Heart left ventricle (tissue), 16 donors: Measurements from ENCODE around the gene DLGAP4. TPM values are rescaled to one million over a fixed set of nuclear protein-coding genes. Genes with fewer than 3 reads are reported as not detected.

Experiments
- ATAC-seq, 4 donors: fragments of 200-7000 bp; cut with Tn5 transposase; one replicate each; pipeline ENCODE4 v1.9.1; 2020 to 2022; ENCODE audit warnings: moderate library complexity in 4 of 4, mild to moderate bottlenecking in 3 of 4, moderate number of reproducible peaks in 1 of 4
- DNase-seq, 5 donors: peaks; one replicate each; pipeline ENCODE4 v3.0.0-alpha.2; 2020
- H3K27ac ChIP-seq, 12 donors: fragments of 200-600 bp; sonication (generic) in 4 of 12; one replicate each; pipeline versions ENCODE4 v1.5.0 to v1.8.0; 2016 to 2022; ENCODE audit warnings: mild to moderate bottlenecking in 2 of 12
- H3K27me3 ChIP-seq, 9 donors: fragments of 200-600 bp; sonication (generic) in 2 of 9; one replicate each; pipeline versions ENCODE4 v1.5.1 to v1.8.0; 2016 to 2022; ENCODE audit warnings: mild to moderate bottlenecking in 3 of 9
- H3K36me3 ChIP-seq, 9 donors: fragments of 200-600 bp; sonication (generic) in 2 of 9; one replicate each; pipeline versions ENCODE4 v1.5.0 to v1.8.0; 2018 to 2022; ENCODE audit warnings: mild to moderate bottlenecking in 2 of 9
- H3K4me1 ChIP-seq, 12 donors: fragments of 200-600 bp; sonication (generic) in 4 of 12; one replicate each; pipeline versions ENCODE4 v1.5.0 to v1.8.0; 2016 to 2022; ENCODE audit warnings: mild to moderate bottlenecking in 3 of 12
- H3K4me3 ChIP-seq, 12 donors: fragments of 200-600 bp; sonication (generic) in 4 of 12; one replicate each; pipeline versions ENCODE4 v1.5.0 to v1.8.0; 2017 to 2022; ENCODE audit warnings: mild to moderate bottlenecking in 9 of 12, moderate library complexity in 4 of 12
- H3K9me3 ChIP-seq, 12 donors: fragments of 200-600 bp; sonication (generic) in 4 of 12; one replicate each; pipeline versions ENCODE4 v1.5.0 to v1.8.0; 2016 to 2022; ENCODE audit warnings: mild to moderate bottlenecking in 1 of 12
- POLR2A ChIP-seq, 2 donors: fragments of 450-650 bp; IDR thresholded peaks; one replicate each; pipeline ENCODE4 v1.6.1; 2017; ENCODE audit warnings: antibody characterized with exemption in 2 of 2, mild to moderate bottlenecking in 2 of 2, moderate library complexity in 2 of 2
- WGBS, 4 donors: extraction: QIAGEN DNeasy Blood & Tissue Kit in 2 of 4; methylation state at CpG; one replicate each; pipeline versions ENCODE4 v1.1.5 to v1.1.7; 2013 to 2018; 5-methylcytosine and 5-hydroxymethylcytosine counted together
- intact Hi-C, 10 donors: fragments of 100-400 bp; cut with DNase I; formaldehyde crosslinking; loops; one replicate each; pipeline versions ENCODE4 v1.11.1 to v1.14.2; 2022
- polyA plus RNA-seq, 2 donors: library from polyadenylated mRNA; stranded (reverse); fragments of 200-250 nt; gene quantifications; one replicate each; pipeline ENCODE4 v1.2.3, GENCODE V29; 2013
- total RNA-seq, 9 donors: library from RNA; depleted of rRNA in 2 of 9; stranded (reverse); fragments of >200 nt in 2 of 9; fragmentation: NEBNext Ultra II Directional in 3 of 9; extraction: Animal tissue kit (Norgen Biotek cat#: 25700) in 3 of 9; gene quantifications; one replicate each; pipeline versions ENCODE4 v1.1.0 to v1.2.4, GENCODE V29; 2016 to 2023
- TF ChIP-seq, protein P1 (sequence below), 12 donors: fragments of 200-600 bp; sonication (generic) in 4 of 12; IDR thresholded peaks; one replicate each; pipeline versions ENCODE4 v1.5.0 to v1.8.0; 2018 to 2022; ENCODE audit warnings: antibody characterized with exemption in 12 of 12, mild to moderate bottlenecking in 5 of 12
- donor health status: ischemic (EF 13 %, LVEDD 7.1; RV severe dilation, severe dysfunction).
- donor health status: healthy with polysubstance abuse.
- donor health status: DM: no; HTN: yes; CAD: no.
- donor health status: DM: no; HTN: no; CAD: no.
- donor health status: ischemic (EF 25% LVEDD 6.9; RV normal size, moderate dysfunction).
- donor health status: ischemic (EF 25% LVEDD 5.7; RV mildly dilated, moderate dysfunction).
- donor health status: healthy.
- donor health status: DM: yes; HTN: yes; CAD: no.
- donor health status: ischemic (EF 35%, LVEDD 5.7; RV mildly dilated, moderate dysfunction).
- donor health status: nonischemic (EF 11% LVEDD 7.7; RV severe dilation, severe dysfunction).
- donor health status: DM: yes; HTN: yes; CAD: no.
- donor health status: PGD.
- donor health status: ischemic (EF 29% LVEDD 5.4; RV normal size, mild dysfunction).
- donor health status: nonischemic (EF 23%, LVEDD 6.1; RV moderate dilation, normal function).

The DLGAP4 gene
- total and polyA plus RNA-seq, 11 donors = 25.6 to 76.7 (median 55.1) TPM

- no peaks in the 10 kb centered on the region for H3K27me3 ChIP-seq
- H3K9me3 ChIP-seq = no peaks in the 10 kb centered on the region
- intact Hi-C loops = loop anchor here in 1 of 10 donors (5.0 kb wide), 1 partner anchor 35 kb away; the partner anchor contains the start of gene RAB5IF
- DNase-seq (no peak), ATAC-seq (no peak)
- WGBS, 4 donors = 62 to 68% (median 64%) methylated on average over 17 of the region's 17 CpGs
- H3K27ac ChIP-seq = peak overlapping the region; percentile 75 to 93 (median 89)
- TF ChIP-seq, protein P1, sequence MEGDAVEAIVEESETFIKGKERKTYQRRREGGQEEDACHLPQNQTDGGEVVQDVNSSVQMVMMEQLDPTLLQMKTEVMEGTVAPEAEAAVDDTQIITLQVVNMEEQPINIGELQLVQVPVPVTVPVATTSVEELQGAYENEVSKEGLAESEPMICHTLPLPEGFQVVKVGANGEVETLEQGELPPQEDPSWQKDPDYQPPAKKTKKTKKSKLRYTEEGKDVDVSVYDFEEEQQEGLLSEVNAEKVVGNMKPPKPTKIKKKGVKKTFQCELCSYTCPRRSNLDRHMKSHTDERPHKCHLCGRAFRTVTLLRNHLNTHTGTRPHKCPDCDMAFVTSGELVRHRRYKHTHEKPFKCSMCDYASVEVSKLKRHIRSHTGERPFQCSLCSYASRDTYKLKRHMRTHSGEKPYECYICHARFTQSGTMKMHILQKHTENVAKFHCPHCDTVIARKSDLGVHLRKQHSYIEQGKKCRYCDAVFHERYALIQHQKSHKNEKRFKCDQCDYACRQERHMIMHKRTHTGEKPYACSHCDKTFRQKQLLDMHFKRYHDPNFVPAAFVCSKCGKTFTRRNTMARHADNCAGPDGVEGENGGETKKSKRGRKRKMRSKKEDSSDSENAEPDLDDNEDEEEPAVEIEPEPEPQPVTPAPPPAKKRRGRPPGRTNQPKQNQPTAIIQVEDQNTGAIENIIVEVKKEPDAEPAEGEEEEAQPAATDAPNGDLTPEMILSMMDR (IDR thresholded peaks at IDR 0.05) = no peak
- no peak for TF ChIP-seq POLR2A (IDR thresholded peaks at IDR 0.05)
- H3K4me1 ChIP-seq = peaks cover 0 to 38% (median 25%) of the 10 kb centered on the region in 12 donors
- no peaks in the 10 kb centered on the region for H3K36me3 ChIP-seq
- H3K4me3 ChIP-seq = no peak overlapping the region
Observed at GRCh38 chr20:36571564-36572504, 265.7 kb downstream of the DLGAP4 start.

GRCh38 chr20:36572701-36573102 is 266.6 kb downstream of the DLGAP4 start:
- H3K36me3 ChIP-seq = no peaks in the 10 kb centered on the region
- intact Hi-C loops = loop anchor here in 1 of 10 donors (5.0 kb wide), 1 partner anchor 35 kb away; the partner anchor contains the start of gene RAB5IF
- DNase-seq (peak in 1 of 5 donors; percentile 51), ATAC-seq (peak in 2 of 4 donors; percentile 1 to 14)
- H3K9me3 ChIP-seq = no peaks in the 10 kb centered on the region
- H3K4me3 ChIP-seq = peak overlapping the region; percentile 63 to 96 (median 82)
- H3K27ac ChIP-seq = peak overlapping the region; percentile 75 to 93 (median 89)
- TF ChIP-seq, protein P1 (IDR thresholded peaks at IDR 0.05) = no peak
- TF ChIP-seq POLR2A (IDR thresholded peaks at IDR 0.05) = no peak
- no peaks in the 10 kb centered on the region for H3K27me3 ChIP-seq
- peaks cover 0 to 38% (median 25%) of the 10 kb centered on the region in 12 donors for H3K4me1 ChIP-seq
- WGBS, 4 donors = 15 to 27% (median 20%) methylated on average over 11 to 20 of the region's 20 CpGs

- Histone ChIP-seq H3K36me3 (no peaks in the 10 kb centered on the region), H3K4me3 (peak within 1 kb of the TSS; percentile 63 to 96 (median 82)), H3K9me3 (no peaks in the 10 kb centered on the region), H3K27me3 (no peaks in the 10 kb centered on the region), H3K27ac (peak within 1 kb of the TSS; percentile 75 to 93 (median 89)), H3K4me1 (peaks cover 0 to 38% (median 25%) of the 10 kb centered on the region in 12 donors)
- intact Hi-C loops = loop anchor here in 1 of 10 donors (5.0 kb wide), 1 partner anchor 34 kb away; the partner anchor contains the start of gene RAB5IF
- WGBS, 4 donors = 1 to 16% (median 2%) methylated on average over 15 to 79 of the region's 80 CpGs
- TF ChIP-seq, protein P1 (IDR thresholded peaks at IDR 0.05) = no peak
- peak in 1 of 2 donors; percentile 41 for TF ChIP-seq POLR2A (IDR thresholded peaks at IDR 0.05)
- peak; percentile 86 to 91 (median 89) for DNase-seq
- ATAC-seq = peak; percentile 79 to 90 (median 88)
Observed at GRCh38 chr20:36573103-36573797, 267.1 kb downstream of the DLGAP4 start, which contains the start of gene TGIF2. TSS of gene TGIF2 (plus strand) at chr20:36573597. CDS start at chr20:36578775, 5,178 bp downstream.
